ENCODE measurements around the gene DSCAML1.

The DSCAML1 gene

GRCh38 chr11:117821431-117821830 lies 24.4 kb upstream of the DSCAML1 start:
- Histone ChIP-seq H3K9me3 (ENCODE audit: low read length) (no peaks in the 10 kb centered on the region), H3K9ac (ENCODE audit: low read length) (no peak overlapping the region), H4K20me1 (ENCODE audit: insufficient read depth, low read length) (no peaks in the 10 kb centered on the region), H3K79me2 (ENCODE audit: insufficient read depth, low read length) (no peaks in the 10 kb centered on the region), H3K36me3 (ENCODE audit: insufficient read depth, low read length) (no peaks in the 10 kb centered on the region), H3K4me3 (ENCODE audit: low read depth, low read length, poor library complexity, severe bottlenecking) (no peak overlapping the region), H3K27me3 (ENCODE audit: insufficient read depth, low read length) (no peaks in the 10 kb centered on the region), H3F3A (ENCODE audit: insufficient read depth, low read length) (no peaks in the 10 kb centered on the region), H2AFZ (ENCODE audit: low read length) (no peak overlapping the region), H3K27ac (ENCODE audit: low read depth, low read length, poor library complexity, severe bottlenecking) (no peak overlapping the region), H3K4me1 (ENCODE audit: insufficient read depth, low read length, severe bottlenecking) (no peaks in the 10 kb centered on the region), H3K4me2 (ENCODE audit: low read length) (no peak overlapping the region), H3K9me2 (ENCODE audit: low read depth, low read length) (no peaks in the 10 kb centered on the region)
- TF ChIP-seq CTCF (IDR thresholded peaks at IDR 0.05; ENCODE audit: low read length) (no peak), EZH2 (IDR thresholded peaks at IDR 0.05; ENCODE audit: borderline replicate concordance, low read length) (no peak)

- Histone ChIP-seq H4K20me1 (ENCODE audit: insufficient read depth, low read length) (no peaks in the 10 kb centered on the region), H3K36me3 (ENCODE audit: insufficient read depth, low read length) (no peaks in the 10 kb centered on the region), H3K9me3 (ENCODE audit: low read length) (no peaks in the 10 kb centered on the region), H3K79me2 (ENCODE audit: insufficient read depth, low read length) (no peaks in the 10 kb centered on the region), H3K4me2 (ENCODE audit: low read length) (no peak overlapping the region), H3K9ac (ENCODE audit: low read length) (no peak overlapping the region), H3F3A (ENCODE audit: insufficient read depth, low read length) (no peaks in the 10 kb centered on the region), H3K4me3 (ENCODE audit: low read depth, low read length, poor library complexity, severe bottlenecking) (no peak overlapping the region), H3K27ac (ENCODE audit: low read depth, low read length, poor library complexity, severe bottlenecking) (no peak overlapping the region), H2AFZ (ENCODE audit: low read length) (no peak overlapping the region), H3K4me1 (ENCODE audit: insufficient read depth, low read length, severe bottlenecking) (no peaks in the 10 kb centered on the region), H3K9me2 (ENCODE audit: low read depth, low read length) (no peaks in the 10 kb centered on the region), H3K27me3 (ENCODE audit: insufficient read depth, low read length) (no peaks in the 10 kb centered on the region)
- TF ChIP-seq CTCF (IDR thresholded peaks at IDR 0.05; ENCODE audit: low read length): no peak
- no peak for TF ChIP-seq EZH2 (IDR thresholded peaks at IDR 0.05; ENCODE audit: borderline replicate concordance, low read length)
Measured at GRCh38 chr11:117820516-117820915, 23.5 kb upstream of the DSCAML1 start.

- Histone ChIP-seq H3K27me3 (ENCODE audit: insufficient read depth, low read length) (no peaks in the 10 kb centered on the region), H4K20me1 (ENCODE audit: insufficient read depth, low read length) (no peaks in the 10 kb centered on the region), H3K79me2 (ENCODE audit: insufficient read depth, low read length) (no peaks in the 10 kb centered on the region), H3K36me3 (ENCODE audit: insufficient read depth, low read length) (no peaks in the 10 kb centered on the region), H3K9me3 (ENCODE audit: low read length) (no peaks in the 10 kb centered on the region), H3K9ac (ENCODE audit: low read length) (no peak overlapping the region), H3K4me1 (ENCODE audit: insufficient read depth, low read length, severe bottlenecking) (peaks cover 3% of the 10 kb centered on the region), H3F3A (ENCODE audit: insufficient read depth, low read length) (no peaks in the 10 kb centered on the region), H3K9me2 (ENCODE audit: low read depth, low read length) (no peaks in the 10 kb centered on the region), H3K4me2 (ENCODE audit: low read length) (no peak overlapping the region), H3K27ac (ENCODE audit: low read depth, low read length, poor library complexity, severe bottlenecking) (no peak overlapping the region), H2AFZ (ENCODE audit: low read length) (no peak overlapping the region), H3K4me3 (ENCODE audit: low read depth, low read length, poor library complexity, severe bottlenecking) (no peak overlapping the region)
- TF ChIP-seq CTCF (IDR thresholded peaks at IDR 0.05; ENCODE audit: low read length) (no peak), EZH2 (IDR thresholded peaks at IDR 0.05; ENCODE audit: borderline replicate concordance, low read length) (no peak)
Measured at GRCh38 chr11:117820071-117820470, 23.1 kb upstream of the DSCAML1 start.

Data from OCI-LY1 (cell line).